Embryonic facial prominence (tissue), 1 donor: ENCODE measurements around the gene CDH18.
"Not testable (repeated sequence)": the region's sequence is repeated elsewhere in the genome, so short reads cannot be mapped to it uniquely, and the experiment has no call there.

Experiments
- DNase-seq: peaks from one replicate; pipeline ENCODE4 v3.0.0-alpha.2; 2016; ENCODE audit errors: extremely low spot score

The CDH18 gene

GRCh38 chr5:19859020-19859419 is 129.0 kb downstream of the CDH18 start:
- no peak for DNase-seq

- DNase-seq = no peak
Measured at GRCh38 chr5:19855931-19856330, 132.1 kb downstream of the CDH18 start.

- no peak for DNase-seq
Measured at GRCh38 chr5:19855453-19855852, 132.5 kb downstream of the CDH18 start.

- DNase-seq = no peak
Measured at GRCh38 chr5:19855031-19855430, 133.0 kb downstream of the CDH18 start.

- no peak for DNase-seq
Measured at GRCh38 chr5:19853616-19854240, 134.3 kb downstream of the CDH18 start.

GRCh38 chr5:19837536-19838174 is 150.3 kb downstream of the CDH18 start:
- no peak for DNase-seq

GRCh38 chr5:19835442-19835841 is 152.6 kb downstream of the CDH18 start:
- DNase-seq = no peak

GRCh38 chr5:19812720-19813119 is 175.3 kb downstream of the CDH18 start:
- not testable (repeated sequence) for DNase-seq

- DNase-seq = no peak
Measured at GRCh38 chr5:19806756-19807155, 181.2 kb downstream of the CDH18 start.

- no peak for DNase-seq
Measured at GRCh38 chr5:19802686-19803085, 185.3 kb downstream of the CDH18 start.

- no peak for DNase-seq
Measured at GRCh38 chr5:19795218-19795617, 192.8 kb downstream of the CDH18 start.

- no peak for DNase-seq
Measured at GRCh38 chr5:19790829-19791466, 197.1 kb downstream of the CDH18 start.

- DNase-seq = no peak
Measured at GRCh38 chr5:19782566-19782965, 205.4 kb downstream of the CDH18 start.

- DNase-seq = no peak
Measured at GRCh38 chr5:19777363-19777762, 210.6 kb downstream of the CDH18 start.

GRCh38 chr5:19776886-19777285 is 211.1 kb downstream of the CDH18 start:
- not testable (repeated sequence) for DNase-seq

- no peak for DNase-seq
Measured at GRCh38 chr5:19771174-19771835, 216.7 kb downstream of the CDH18 start.

GRCh38 chr5:19770396-19770795 is 217.6 kb downstream of the CDH18 start:
- DNase-seq = no peak

GRCh38 chr5:19767987-19768386 is 220.0 kb downstream of the CDH18 start:
- DNase-seq = no peak

- no peak for DNase-seq
Measured at GRCh38 chr5:19753579-19753978, 234.4 kb downstream of the CDH18 start.

GRCh38 chr5:19751326-19751725 is 236.7 kb downstream of the CDH18 start:
- DNase-seq = no peak

- DNase-seq = no peak
Measured at GRCh38 chr5:19745247-19745646, 242.8 kb downstream of the CDH18 start.

- DNase-seq = no peak
Measured at GRCh38 chr5:19739671-19740070, 248.3 kb downstream of the CDH18 start.

- DNase-seq = no peak
Measured at GRCh38 chr5:19734776-19735175, 253.2 kb downstream of the CDH18 start.
